HEK293T (cell line): Measurements from ENCODE around the gene KDM2B.

Source experiments
- CTCF ChIA-PET: fragments of 350-600 bp; formaldehyde crosslinking; extraction: SDS; loops from one replicate; lab custom pipeline; 2021; ENCODE audit warnings: antibody characterized with exemption, inconsistent platforms; lab: Yijun Ruan, JAX
- POLR2A ChIA-PET: fragments of 350-600 bp; formaldehyde crosslinking; extraction: SDS; loops from one replicate; lab custom pipeline; 2020; ENCODE audit warnings: antibody characterized with exemption, inconsistent platforms; lab: Yijun Ruan, JAX
- DNase-seq: peaks from one replicate; pipeline ENCODE4 v3.0.0; 2012; ENCODE audit warnings: mixed read lengths; ENCODE audit errors: extremely low spot score
- ARNT ChIP-seq: fragments of 450-650 bp; IDR thresholded peaks from 2 replicates; pipeline ENCODE4 v1.6.1; 2017; ENCODE audit warnings: mild to moderate bottlenecking
- BHLHE40 ChIP-seq: fragments of 450-650 bp; IDR thresholded peaks from 2 replicates; pipeline ENCODE4 v1.6.1; 2016; ENCODE audit warnings: mild to moderate bottlenecking, moderate library complexity, borderline replicate concordance
- CTBP1 ChIP-seq: fragments of 450-650 bp; IDR thresholded peaks from 2 replicates; pipeline ENCODE4 v1.6.1; 2016; ENCODE audit warnings: borderline replicate concordance
- ELF4 ChIP-seq: fragments of 450-650 bp; IDR thresholded peaks from 2 replicates; pipeline ENCODE4 v1.6.1; 2017; ENCODE audit warnings: antibody characterized with exemption
- FOXA1 ChIP-seq: fragments of 450-650 bp; IDR thresholded peaks from 2 replicates; pipeline ENCODE4 v1.6.1; 2016; ENCODE audit warnings: mild to moderate bottlenecking
- FOXK2 ChIP-seq: fragments of 450-650 bp; IDR thresholded peaks from 2 replicates; pipeline ENCODE4 v1.6.1; 2016; ENCODE audit warnings: mild to moderate bottlenecking
- FOXM1 ChIP-seq: fragments of 450-650 bp; IDR thresholded peaks from 2 replicates; pipeline ENCODE4 v1.6.1; 2017; ENCODE audit warnings: mild to moderate bottlenecking, borderline replicate concordance
- HDGF ChIP-seq: fragments of 450-650 bp; IDR thresholded peaks from 2 replicates; pipeline ENCODE4 v1.6.1; 2017; ENCODE audit warnings: antibody characterized with exemption, borderline replicate concordance
- L3MBTL2 ChIP-seq: fragments of 450-650 bp; conservative IDR thresholded peaks from 2 replicates; pipeline ENCODE4 v1.6.1; 2016; ENCODE audit warnings: mild to moderate bottlenecking
- LEF1 ChIP-seq: fragments of 450-650 bp; IDR thresholded peaks from 2 replicates; pipeline ENCODE4 v1.6.1; 2017; ENCODE audit warnings: mild to moderate bottlenecking, borderline replicate concordance
- NFRKB ChIP-seq: fragments of 450-650 bp; IDR thresholded peaks from 2 replicates; pipeline ENCODE4 v1.6.1; 2016; ENCODE audit warnings: mild to moderate bottlenecking, moderate library complexity
- SP1 ChIP-seq: fragments of 450-650 bp; IDR thresholded peaks from 2 replicates; pipeline ENCODE4 v1.6.1; 2017
- SUZ12 ChIP-seq: fragments of 450-650 bp; IDR thresholded peaks from 2 replicates; pipeline ENCODE4 v1.6.1; 2016; ENCODE audit warnings: mild to moderate bottlenecking
- TARDBP ChIP-seq: fragments of 450-650 bp; IDR thresholded peaks from 2 replicates; pipeline ENCODE4 v1.6.1; 2016
- ZNF384 ChIP-seq: fragments of 450-650 bp; IDR thresholded peaks from 2 replicates; pipeline ENCODE4 v1.6.1; 2016
- TF ChIP-seq, protein P1 (sequence below): fragments of 450-650 bp; IDR thresholded peaks from 2 replicates; pipeline ENCODE4 v1.6.1; 2016

The KDM2B gene

DNA sequence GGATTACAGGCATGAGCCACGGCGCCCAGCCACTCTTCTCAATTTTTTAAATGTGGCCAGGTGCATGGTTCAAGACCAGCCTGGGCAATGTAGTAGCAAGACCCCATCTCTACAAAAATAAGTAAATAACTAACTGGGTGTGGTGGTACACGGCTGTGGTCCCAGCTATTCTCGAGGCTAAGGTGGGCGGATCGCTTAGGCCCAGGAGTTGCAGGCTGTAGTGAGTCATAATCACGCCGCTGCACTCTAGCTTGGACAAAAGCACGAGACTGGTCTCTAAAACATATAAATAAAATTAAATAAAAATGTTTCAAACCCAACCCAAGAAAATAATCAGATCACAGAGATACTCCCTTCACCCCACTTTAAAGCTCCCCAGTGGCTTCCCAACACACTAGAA, 8.9 kb downstream of the KDM2B start:
- CTCF ChIA-PET = no interaction called here
- no peak for TF ChIP-seq FOXA1
- no peak for TF ChIP-seq FOXK2
- no peak for TF ChIP-seq TARDBP
- TF ChIP-seq ARNT = no peak
- TF ChIP-seq ELF4 = no peak
- no peak for TF ChIP-seq L3MBTL2
- TF ChIP-seq CTBP1 = no peak
- TF ChIP-seq BHLHE40 = no peak
- no peak for TF ChIP-seq NFRKB
- TF ChIP-seq, protein P1, sequence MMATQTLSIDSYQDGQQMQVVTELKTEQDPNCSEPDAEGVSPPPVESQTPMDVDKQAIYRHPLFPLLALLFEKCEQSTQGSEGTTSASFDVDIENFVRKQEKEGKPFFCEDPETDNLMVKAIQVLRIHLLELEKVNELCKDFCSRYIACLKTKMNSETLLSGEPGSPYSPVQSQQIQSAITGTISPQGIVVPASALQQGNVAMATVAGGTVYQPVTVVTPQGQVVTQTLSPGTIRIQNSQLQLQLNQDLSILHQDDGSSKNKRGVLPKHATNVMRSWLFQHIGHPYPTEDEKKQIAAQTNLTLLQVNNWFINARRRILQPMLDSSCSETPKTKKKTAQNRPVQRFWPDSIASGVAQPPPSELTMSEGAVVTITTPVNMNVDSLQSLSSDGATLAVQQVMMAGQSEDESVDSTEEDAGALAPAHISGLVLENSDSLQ = no peak
- no peak for TF ChIP-seq SP1
- no peak for TF ChIP-seq FOXM1
- TF ChIP-seq SUZ12 = no peak
- no peak for TF ChIP-seq HDGF
- DNase-seq = no peak
- POLR2A ChIA-PET = no interaction called here

DNA sequence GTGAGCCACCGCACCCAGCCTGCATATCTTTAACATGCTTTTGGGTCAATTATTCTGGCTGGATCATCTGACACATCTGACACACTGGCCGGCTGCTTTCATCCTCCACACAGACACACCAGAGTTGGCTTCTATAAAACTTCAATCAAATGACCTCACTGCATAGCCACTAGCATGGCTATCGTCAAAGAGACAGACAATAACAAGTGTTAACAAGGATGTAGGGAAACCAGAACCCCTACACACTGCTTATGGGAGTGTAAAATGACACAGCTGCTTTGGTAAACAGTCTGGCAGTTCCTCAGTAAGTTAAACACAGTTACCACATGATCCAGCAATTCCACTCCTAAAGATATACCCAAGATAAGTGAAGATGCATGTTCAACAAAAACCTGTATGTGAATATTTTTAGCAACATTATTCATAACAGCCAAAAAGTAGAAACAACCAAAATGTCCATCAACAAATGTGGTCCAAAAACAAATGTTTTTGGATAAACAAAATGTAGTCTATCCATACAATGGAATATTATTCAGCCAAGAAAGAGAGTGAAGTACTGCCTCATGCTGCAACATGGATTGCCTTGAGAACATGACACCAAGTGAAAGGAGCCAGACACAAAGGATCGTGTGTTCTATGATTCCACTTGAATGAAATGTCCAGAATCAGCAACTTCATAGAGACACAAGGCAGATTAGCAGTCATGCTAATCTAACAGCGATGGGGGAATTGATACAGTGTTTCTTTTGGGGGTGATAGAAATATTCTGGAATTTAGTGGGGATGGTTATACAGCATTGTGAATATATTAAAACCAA, 10.1 kb downstream of the KDM2B start:
- TF ChIP-seq SP1 (no peak), ARNT (no peak), FOXM1 (no peak), LEF1 (no peak), ELF4 (no peak), L3MBTL2 (no peak)
- ChIA-PET POLR2A (no interaction called here), CTCF (no interaction called here)
- no peak for DNase-seq

DNA sequence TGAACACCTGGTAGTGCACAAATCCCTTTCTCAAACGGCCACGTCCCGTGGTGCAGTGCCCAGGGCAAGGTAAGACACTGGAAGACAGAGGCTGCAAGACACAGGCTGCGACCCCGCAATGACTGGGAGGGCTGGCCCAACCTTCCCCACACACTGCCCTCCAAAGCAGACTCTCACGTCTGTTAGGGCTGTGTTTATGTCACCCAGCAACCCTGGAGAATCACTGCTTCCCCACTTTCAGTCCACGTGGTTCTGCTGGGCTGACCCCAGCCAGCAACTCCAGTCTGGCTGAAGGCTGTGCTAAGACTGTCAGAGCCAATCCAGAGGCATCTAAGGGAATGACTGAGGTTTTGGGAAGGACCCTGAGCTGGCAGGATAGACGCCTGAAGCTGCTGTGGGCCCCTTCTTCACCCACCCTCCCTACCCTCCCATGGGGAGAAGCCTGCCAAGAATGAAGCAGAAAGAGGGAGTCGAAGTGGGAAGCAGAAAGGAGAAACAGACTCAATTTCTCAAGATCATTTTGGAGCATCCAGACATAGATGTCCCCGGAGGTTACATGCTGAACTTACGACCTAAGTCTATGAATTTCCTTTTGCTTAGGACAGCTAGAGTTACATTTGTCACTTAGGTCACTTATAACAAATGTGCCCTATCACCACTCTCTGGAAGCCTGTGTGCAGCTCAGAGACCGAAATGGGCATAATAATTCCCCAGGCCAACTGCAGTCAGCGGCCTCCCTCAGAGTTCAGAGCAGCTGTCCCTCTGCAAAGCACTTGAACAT, 11.7 kb downstream of the KDM2B start:
- POLR2A ChIA-PET = interaction anchor here (1.0 kb wide), 1 partner anchor 11 kb away, joined by 4 read pairs; no protein-coding TSS in a partner anchor
- DNase-seq = no peak
- CTCF ChIA-PET = no interaction called here
- no peak for TF ChIP-seq HDGF
- no peak for TF ChIP-seq FOXM1
- TF ChIP-seq, protein P1 = no peak
- no peak for TF ChIP-seq LEF1
- no peak for TF ChIP-seq SUZ12
- TF ChIP-seq L3MBTL2 = no peak
- no peak for TF ChIP-seq BHLHE40
- no peak for TF ChIP-seq ZNF384

DNA sequence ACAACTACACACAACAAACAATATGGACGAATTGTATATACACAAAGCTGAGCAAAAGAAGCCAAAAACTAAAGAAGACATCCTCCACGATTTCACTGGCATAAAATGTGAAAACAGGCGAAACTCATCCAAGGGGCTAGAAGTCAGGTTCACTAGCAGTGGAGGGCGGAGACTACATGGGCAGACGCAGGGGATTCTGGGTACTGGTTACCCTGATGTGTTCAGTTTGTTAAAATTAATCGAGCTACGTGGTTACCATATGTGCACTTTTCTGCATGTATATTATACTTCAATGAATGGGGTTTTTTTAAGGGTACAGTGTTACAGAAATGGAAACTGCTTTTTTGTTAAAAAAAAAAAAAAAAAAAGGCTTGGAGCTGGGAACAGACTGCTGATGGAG, 12.3 kb downstream of the KDM2B start:
- ChIA-PET CTCF (no interaction called here), POLR2A (no interaction called here)
- DNase-seq = no peak
- TF ChIP-seq NFRKB = no peak

DNA sequence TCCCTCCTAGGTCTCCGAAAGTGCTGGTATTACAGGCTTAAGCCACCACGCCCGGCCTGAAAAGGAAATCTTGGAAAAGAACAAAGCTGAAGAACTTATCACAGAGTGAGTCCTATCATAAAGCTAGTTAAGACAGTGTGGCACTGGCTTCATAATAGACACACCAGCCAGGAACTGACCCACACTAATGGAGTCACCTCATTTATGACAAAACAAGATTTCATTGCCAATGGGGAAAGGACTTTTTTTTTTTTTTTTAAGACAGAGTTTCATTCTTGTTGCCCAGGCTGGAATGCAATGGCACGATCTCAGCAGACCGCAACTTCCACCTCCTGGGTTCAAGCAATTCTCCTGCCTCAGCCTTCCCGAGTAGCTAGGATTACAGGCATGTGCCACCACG, 15.7 kb downstream of the KDM2B start:
- ChIA-PET CTCF (no interaction called here), POLR2A (no interaction called here)
- no peak for DNase-seq
- TF ChIP-seq, protein P1 = no peak
- no peak for TF ChIP-seq SP1
- no peak for TF ChIP-seq NFRKB
- TF ChIP-seq L3MBTL2 = no peak
- TF ChIP-seq LEF1 = no peak
- TF ChIP-seq ZNF384 = no peak
- TF ChIP-seq FOXA1 = no peak
- TF ChIP-seq SUZ12 = no peak
- TF ChIP-seq BHLHE40 = no peak
- TF ChIP-seq ARNT = no peak
- TF ChIP-seq TARDBP = no peak
- TF ChIP-seq HDGF = no peak
- no peak for TF ChIP-seq FOXM1
- TF ChIP-seq FOXK2 = no peak

DNA sequence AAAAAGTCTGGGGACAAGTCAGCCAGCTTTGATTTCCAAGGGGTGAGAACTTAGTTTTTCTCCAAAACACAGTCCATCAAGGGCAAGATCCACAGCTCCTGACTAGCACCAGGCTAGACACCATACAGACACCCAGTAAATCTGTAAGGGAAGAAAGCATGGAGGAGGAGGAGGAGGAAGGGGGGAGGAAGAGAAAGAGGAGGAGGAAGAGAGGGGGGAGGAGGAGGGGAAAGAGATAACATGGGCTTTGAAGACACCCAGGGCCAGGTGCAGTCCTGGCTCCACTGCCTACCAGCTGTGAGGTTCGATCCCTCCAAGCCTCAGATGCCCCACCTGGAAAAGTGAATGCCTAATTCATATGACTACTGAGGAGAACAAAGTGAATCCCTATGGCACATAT, 18.3 kb downstream of the KDM2B start:
- DNase-seq = no peak
- POLR2A ChIA-PET = interaction anchor here (1.0 kb wide), 1 partner anchor 8 kb away, joined by 3 read pairs; no protein-coding TSS in a partner anchor
- CTCF ChIA-PET = no interaction called here
- TF ChIP-seq, protein P1 = no peak
- TF ChIP-seq CTBP1 (no peak), BHLHE40 (no peak), FOXK2 (no peak), SP1 (no peak), FOXA1 (no peak), FOXM1 (no peak)
